NCI-H748 (cell line): ENCODE data around the gene AHNAK2.

Source experiments
- DNase-seq: peaks from one replicate; lab custom pipeline; 2025; ENCODE audit not compliant: unreplicated experiment; lab: John Stamatoyannopoulos, UW

The AHNAK2 gene

GRCh38 chr14:104887623-104888488 lies 90.3 kb downstream of the AHNAK2 start:
- no peak for DNase-seq
